Right atrium auricular region (tissue), 2 donors: ENCODE results near the gene TMEM131L. TPM values are rescaled to one million over a fixed set of nuclear protein-coding genes. Genes with fewer than 3 reads are reported as not detected.

Experiments used
- DNase-seq: peaks from one replicate; pipeline ENCODE4 v3.0.0-alpha.2; 2019; ENCODE audit warnings: low spot score
- H3K27ac ChIP-seq, 2 donors: fragments of 200-600 bp; sonication (generic); 1 replicate in 1 of 2; 2 replicates in 1 of 2; pipeline ENCODE4 v1.5.1; 2016 to 2019
- H3K27me3 ChIP-seq, 2 donors: fragments of 200-600 bp; sonication (generic); one replicate each; pipeline versions ENCODE4 v1.5.1 to v1.6.0; 2017 to 2019
- H3K36me3 ChIP-seq: fragments of 200-600 bp; sonication (generic); one replicate; pipeline ENCODE4 v1.5.1; 2016
- H3K4me1 ChIP-seq, 2 donors: fragments of 200-600 bp; sonication (generic); one replicate each; pipeline versions ENCODE4 v1.5.1 to v1.6.0; 2017 to 2019
- H3K4me3 ChIP-seq, 2 donors: fragments of 200-600 bp; sonication (generic); 1 replicate in 1 of 2; 2 replicates in 1 of 2; pipeline ENCODE4 v1.5.1; 2017 to 2019; ENCODE audit warnings: mild to moderate bottlenecking in 1 of 2, moderate library complexity in 1 of 2
- H3K9me3 ChIP-seq, 2 donors: fragments of 200-600 bp; sonication (generic); one replicate each; pipeline ENCODE4 v1.5.1; 2019
- CTCF ChIP-seq, 2 donors: fragments of 200-600 bp; sonication (generic); IDR thresholded peaks; one replicate each; pipeline ENCODE4 v1.5.1; 2019; ENCODE audit warnings: antibody characterized with exemption in 2 of 2
- total RNA-seq, 2 donors: library from RNA; depleted of rRNA; stranded (reverse); fragments of >200 nt; gene quantifications; one replicate each; pipeline ENCODE4 v1.1.0, GENCODE V29; 2016

Gene TMEM131L
- total RNA-seq, 2 donors from 2014 or later, result 10.9 to 15.4 TPM

GRCh38 chr4:153571006-153571545 is 104.9 kb downstream of the TMEM131L start:
- no peak for DNase-seq
- Histone ChIP-seq H3K27me3 (no peaks in the 10 kb centered on the region), H3K27ac (peak overlapping the region in 1 of 2 donors; percentile 50), H3K36me3 (no peaks in the 10 kb centered on the region), H3K4me3 (no peak overlapping the region), H3K4me1 (peaks cover 0 to 44% of the 10 kb centered on the region in 2 donors), H3K9me3 (no peaks in the 10 kb centered on the region)
- no peak for TF ChIP-seq CTCF (IDR thresholded peaks at IDR 0.05)

- DNase-seq, result no peak
- H3K4me3 ChIP-seq, result no peak overlapping the region
- H3K9me3 ChIP-seq, result no peaks in the 10 kb centered on the region
- H3K4me1 ChIP-seq, result peaks cover 0 to 36% of the 10 kb centered on the region in 2 donors
- H3K27ac ChIP-seq, result peak overlapping the region; percentile 60 to 76
- H3K27me3 ChIP-seq, result no peaks in the 10 kb centered on the region
- H3K36me3 ChIP-seq, result no peaks in the 10 kb centered on the region
- no peak for TF ChIP-seq CTCF (IDR thresholded peaks at IDR 0.05)
These were observed 106.4 kb downstream of the TMEM131L start for GRCh38 chr4:153572609-153573008.

GRCh38 chr4:153573221-153573620 is 107.1 kb downstream of the TMEM131L start:
- no peak for DNase-seq

GRCh38 chr4:153573881-153574802 is 108.0 kb downstream of the TMEM131L start:
- Histone ChIP-seq H3K27ac (peak overlapping the region; percentile 60 to 76), H3K36me3 (no peaks in the 10 kb centered on the region), H3K27me3 (no peaks in the 10 kb centered on the region), H3K9me3 (no peaks in the 10 kb centered on the region), H3K4me1 (peaks cover 0 to 30% of the 10 kb centered on the region in 2 donors), H3K4me3 (no peak overlapping the region)
- peak; percentile 58 to 73 for TF ChIP-seq CTCF (IDR thresholded peaks at IDR 0.05)
- DNase-seq, result peak; percentile 76

More at GRCh38 chr4:153573221-153573620, 107.1 kb downstream of the TMEM131L start:
- Histone ChIP-seq H3K4me1 (peaks cover 0 to 36% of the 10 kb centered on the region in 2 donors), H3K4me3 (no peak overlapping the region), H3K9me3 (no peaks in the 10 kb centered on the region), H3K36me3 (no peaks in the 10 kb centered on the region), H3K27ac (peak overlapping the region; percentile 60 to 76), H3K27me3 (no peaks in the 10 kb centered on the region)
- no peak for TF ChIP-seq CTCF (IDR thresholded peaks at IDR 0.05)

GRCh38 chr4:153576443-153576774 is 110.2 kb downstream of the TMEM131L start:
- no peak for TF ChIP-seq CTCF (IDR thresholded peaks at IDR 0.05)
- peaks cover 0 to 24% of the 10 kb centered on the region in 2 donors for H3K4me1 ChIP-seq
- no peak overlapping the region for H3K27ac ChIP-seq
- no peak overlapping the region for H3K4me3 ChIP-seq
- H3K27me3 ChIP-seq, result no peaks in the 10 kb centered on the region
- no peaks in the 10 kb centered on the region for H3K9me3 ChIP-seq
- H3K36me3 ChIP-seq, result no peaks in the 10 kb centered on the region
- DNase-seq, result no peak
